Loucy (cell line): ENCODE measurements around the gene MOSPD3.

Source experiments
- H2AFZ ChIP-seq: fragments of 200-600 bp; sonication (generic); 2 replicates; pipeline ENCODE4 v1.6.0; 2016; ENCODE audit warnings: antibody characterized with exemption, mild to moderate bottlenecking, low read length, moderate library complexity
- H3F3A ChIP-seq: fragments of 200-600 bp; 2 replicates; pipeline ENCODE4 v1.6.0; 2016; ENCODE audit warnings: antibody characterized with exemption, low read depth, mild to moderate bottlenecking
- H3K27me3 ChIP-seq: fragments of 200-600 bp; sonication (generic); 2 replicates; pipeline ENCODE4 v1.6.1; 2014; ENCODE audit warnings: low read length, mild to moderate bottlenecking; ENCODE audit not compliant: insufficient read depth, poor library complexity, severe bottlenecking
- H3K36me3 ChIP-seq: fragments of 200-600 bp; sonication (generic); 2 replicates; pipeline ENCODE4 v1.6.1; 2016; ENCODE audit warnings: low read length; ENCODE audit not compliant: insufficient read depth
- H3K4me1 ChIP-seq: fragments of 200-600 bp; sonication (generic); 2 replicates; pipeline ENCODE4 v1.5.1; 2014; ENCODE audit warnings: low read length, mild to moderate bottlenecking; ENCODE audit not compliant: insufficient read depth, poor library complexity, severe bottlenecking
- H3K4me2 ChIP-seq: fragments of 200-600 bp; sonication (generic); 2 replicates; pipeline ENCODE4 v1.6.0; 2014; ENCODE audit warnings: antibody characterized with exemption, low read length, low read depth, mild to moderate bottlenecking; ENCODE audit not compliant: poor library complexity, severe bottlenecking
- H3K4me3 ChIP-seq: fragments of 200-600 bp; sonication (generic); 2 replicates; pipeline ENCODE4 v1.5.1; 2014; ENCODE audit warnings: low read length, mild to moderate bottlenecking, mixed read lengths; ENCODE audit not compliant: poor library complexity, severe bottlenecking
- H3K79me2 ChIP-seq: fragments of 200-600 bp; sonication (generic); 2 replicates; pipeline ENCODE4 v1.6.1; 2014; ENCODE audit warnings: low read length; ENCODE audit not compliant: insufficient read depth
- H3K9ac ChIP-seq: fragments of 200-600 bp; sonication (generic); 2 replicates; pipeline ENCODE4 v1.6.0; 2014; ENCODE audit warnings: mild to moderate bottlenecking, low read depth, low read length, moderate library complexity; ENCODE audit not compliant: poor library complexity, severe bottlenecking
- H3K9me2 ChIP-seq: fragments of 200-600 bp; sonication (generic); replicated peaks from 2 replicates; pipeline ENCODE4 v1.6.1; 2016; ENCODE audit warnings: low read depth, low read length, mixed read lengths
- H3K9me3 ChIP-seq: fragments of 200-600 bp; sonication (generic); 2 replicates; pipeline ENCODE4 v1.6.1; 2014; ENCODE audit warnings: mild to moderate bottlenecking, antibody characterized with exemption, low read length, low read depth; ENCODE audit not compliant: insufficient read depth
- H4K20me1 ChIP-seq: fragments of 200-600 bp; sonication (generic); 2 replicates; pipeline ENCODE4 v1.6.0; 2014; ENCODE audit warnings: antibody characterized with exemption, low read length, mild to moderate bottlenecking; ENCODE audit not compliant: insufficient read depth, poor library complexity, severe bottlenecking
- CTCF ChIP-seq: fragments of 200-600 bp; sonication (generic); conservative IDR thresholded peaks from 2 replicates; pipeline ENCODE4 v1.5.1; 2014; ENCODE audit warnings: mild to moderate bottlenecking, antibody characterized with exemption, low read length
- EZH2phosphoT487 ChIP-seq: fragments of 200-600 bp; IDR thresholded peaks from 2 replicates; pipeline ENCODE4 v1.6.1; 2018; ENCODE audit warnings: antibody characterized with exemption, mild to moderate bottlenecking, moderate library complexity, borderline replicate concordance

MOSPD3 gene

GRCh38 chr7:100575206-100575631, 37.1 kb upstream of the MOSPD3 start:
- Histone ChIP-seq H3K9me3 (no peaks in the 10 kb centered on the region), H3F3A (no peaks in the 10 kb centered on the region), H3K27me3 (no peaks in the 10 kb centered on the region), H3K9ac (no peak overlapping the region), H2AFZ (no peak overlapping the region), H3K79me2 (peaks cover 3% of the 10 kb centered on the region; the same call in 1 of the 2 replicates), H3K4me1 (peaks cover under 1% of the 10 kb centered on the region), H4K20me1 (no peaks in the 10 kb centered on the region), H3K36me3 (peaks cover 55% of the 10 kb centered on the region; the same call in 1 of the 2 replicates), H3K4me3 (no peak overlapping the region), H3K9me2 (no peaks in the 10 kb centered on the region), H3K4me2 (no peak overlapping the region)
- TF ChIP-seq CTCF, result no peak

- peaks cover 3% of the 10 kb centered on the region for H3K4me1 ChIP-seq
- TF ChIP-seq CTCF (no peak), EZH2phosphoT487 (no peak)
Observed at GRCh38 chr7:100575746-100576383, 36.5 kb upstream of the MOSPD3 start.

GRCh38 chr7:100576384-100576993, 35.9 kb upstream of the MOSPD3 start:
- Histone ChIP-seq H3K9ac (no peak overlapping the region), H3K79me2 (peaks cover 16% of the 10 kb centered on the region; the same call in 1 of the 2 replicates), H3K4me3 (no peak overlapping the region), H3K4me1 (peaks cover 3% of the 10 kb centered on the region), H3K36me3 (peaks cover 68% of the 10 kb centered on the region; the same call in 1 of the 2 replicates), H3K27me3 (no peaks in the 10 kb centered on the region), H4K20me1 (peaks cover 7% of the 10 kb centered on the region), H3K9me3 (no peaks in the 10 kb centered on the region), H3F3A (no peaks in the 10 kb centered on the region), H2AFZ (no peak overlapping the region), H3K4me2 (no peak overlapping the region), H3K9me2 (no peaks in the 10 kb centered on the region)
- TF ChIP-seq CTCF (no peak), EZH2phosphoT487 (no peak)

More at GRCh38 chr7:100575746-100576383, 36.5 kb upstream of the MOSPD3 start:
- H4K20me1 ChIP-seq, result peaks cover 2% of the 10 kb centered on the region
- no peak overlapping the region for H3K4me2 ChIP-seq
- no peaks in the 10 kb centered on the region for H3K9me2 ChIP-seq
- peaks cover 10% of the 10 kb centered on the region; the same call in 1 of the 2 replicates for H3K79me2 ChIP-seq
- H3K36me3 ChIP-seq, result peaks cover 61% of the 10 kb centered on the region; the same call in 1 of the 2 replicates
- H3F3A ChIP-seq, result no peaks in the 10 kb centered on the region
- no peak overlapping the region for H3K4me3 ChIP-seq
- no peak overlapping the region for H3K9ac ChIP-seq
- H3K9me3 ChIP-seq, result no peaks in the 10 kb centered on the region
- H3K27me3 ChIP-seq, result no peaks in the 10 kb centered on the region
- H2AFZ ChIP-seq, result no peak overlapping the region
